ENCODE results near the gene DSTYK.

- TF ChIP-seq GATA2 (IDR thresholded peaks at IDR 0.05; ENCODE audit: low read depth, low read length) (no peak), GATA3 (IDR thresholded peaks at IDR 0.05; ENCODE audit: low read depth, low read length) (no peak)
Observed at GRCh38 chr1:205256951-205257625, 45.6 kb upstream of the DSTYK start.

Measured in SH-SY5Y (cell line).